Stomach (tissue), 9 donors: Measurements from ENCODE around the gene SMIM41. TPM values are rescaled to one million over a fixed set of nuclear protein-coding genes. Genes with fewer than 3 reads are reported as not detected.

Source experiments
- DNase-seq, 2 donors: peaks; one replicate each; pipeline versions ENCODE4 v3.0.0 to v3.0.0-alpha.2; 2013 to 2019
- H3K27ac ChIP-seq, 5 donors: fragments of 200-600 bp in 4 of 5; sonication (generic) in 4 of 5; one replicate each; pipeline ENCODE4 v1.5.1; 2013 to 2019; ENCODE audit warnings: mild to moderate bottlenecking in 1 of 5, moderate library complexity in 1 of 5
- H3K27me3 ChIP-seq, 3 donors: fragments of 200-600 bp; sonication (generic); one replicate each; pipeline ENCODE4 v1.5.1; 2017 to 2019; ENCODE audit warnings: mixed run types in 1 of 3
- H3K36me3 ChIP-seq, 4 donors: fragments of 200-600 bp; sonication (generic); 1 replicate in 3 of 4; 2 replicates in 1 of 4; pipeline ENCODE4 v1.5.1; 2016 to 2019
- H3K4me1 ChIP-seq, 4 donors: fragments of 200-600 bp; sonication (generic); one replicate each; pipeline ENCODE4 v1.5.1; 2016 to 2019
- H3K4me3 ChIP-seq, 4 donors: fragments of 200-600 bp; sonication (generic) in 3 of 4; one replicate each; pipeline ENCODE4 v1.5.1; 2016 to 2019; ENCODE audit warnings: mild to moderate bottlenecking in 1 of 4
- H3K9me3 ChIP-seq, 4 donors: fragments of 200-600 bp; sonication (generic); one replicate each; pipeline ENCODE4 v1.5.1; 2016 to 2019
- CTCF ChIP-seq, 7 experiments: fragments of 450-650 bp in 4 of 7; fragments of 200-600 bp in 3 of 7; sonication (generic) in 3 of 7; IDR thresholded peaks; one replicate each; pipeline ENCODE4 v1.5.1; 2016 to 2019; ENCODE audit warnings: antibody characterized with exemption in 7 of 7, control low read depth in 2 of 7, mild to moderate bottlenecking in 1 of 7
- EP300 ChIP-seq: sonication (generic); formaldehyde crosslinking; IDR thresholded peaks from one replicate; pipeline ENCODE4 v1.6.1; 2017; ENCODE audit warnings: antibody characterized with exemption
- POLR2A ChIP-seq, 4 donors: fragments of 450-650 bp; IDR thresholded peaks; one replicate each; pipeline ENCODE4 v1.6.1; 2016; ENCODE audit warnings: antibody characterized with exemption in 4 of 4, control low read depth in 2 of 4, mild to moderate bottlenecking in 1 of 4, moderate library complexity in 1 of 4
- POLR2AphosphoS5 ChIP-seq, 3 donors: sonication (generic); formaldehyde crosslinking; IDR thresholded peaks; one replicate each; pipeline ENCODE4 v1.6.1; 2016; ENCODE audit warnings: antibody characterized with exemption in 3 of 3
- WGBS, 5 donors: extraction: QIAGEN DNeasy Blood & Tissue Kit in 3 of 5; methylation state at CpG; one replicate each; pipeline versions ENCODE4 v1.1.5 to v1.1.7; 2013 to 2018; 5-methylcytosine and 5-hydroxymethylcytosine counted together
- intact Hi-C: fragments of 100-400 bp; cut with DNase I; formaldehyde crosslinking; loops from one replicate; pipeline ENCODE4 v1.15.1; 2023; ENCODE audit warnings: low total_unique reads
- polyA plus RNA-seq, 3 donors: library from polyadenylated mRNA; stranded (reverse); fragments of 200-250 nt; gene quantifications; one replicate each; pipeline ENCODE4 v1.2.3, GENCODE V29; 2013
- total RNA-seq, 5 donors: library from RNA; depleted of rRNA; stranded (reverse); fragments of >200 nt; gene quantifications; one replicate each; pipeline versions ENCODE4 v1.1.0 to v1.2.3, GENCODE V29; 2014 to 2016
- donor health status: healthy with polysubstance abuse.
- donor health status: Bipolar disorder and iron deficiency.
- donor health status: healthy.

SMIM41 gene
- total and polyA plus RNA-seq, 8 donors = 1.1 to 21.6 (median 6.5) TPM; not detected in 1

DNA sequence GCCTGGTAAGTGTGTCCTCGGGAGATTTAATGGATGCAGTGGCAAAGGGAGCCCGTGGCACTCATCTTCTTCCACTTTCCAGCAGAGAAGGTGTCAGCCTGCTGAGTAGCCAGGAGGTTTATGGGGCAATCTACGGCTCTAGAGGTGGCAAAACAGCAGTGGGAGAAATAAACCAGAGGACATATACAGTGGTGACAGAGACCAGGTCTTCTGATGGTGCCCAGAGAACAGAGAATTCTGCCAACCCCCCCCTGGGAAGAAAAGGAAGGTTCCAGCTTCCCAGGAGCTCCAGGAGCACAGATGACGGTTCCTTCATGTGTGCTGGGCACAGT lies 43.0 kb downstream of the SMIM41 start:
- Histone ChIP-seq H3K4me1 (peaks cover 18 to 53% (median 35%) of the 10 kb centered on the region in 4 donors), H3K9me3 (no peaks in the 10 kb centered on the region), H3K27me3 (peaks cover 0 to 44% (median 0%) of the 10 kb centered on the region in 3 donors), H3K4me3 (no peak overlapping the region), H3K27ac (no peak overlapping the region), H3K36me3 (no peaks in the 10 kb centered on the region)
- DNase-seq = no peak
- WGBS, 5 donors = 69 to 86% (median 77%) methylated on average over 4 of the region's 4 CpGs
- intact Hi-C loops = loop anchor here (5.0 kb wide), 1 partner anchor 95 kb away; no protein-coding TSS in a partner anchor
- TF ChIP-seq POLR2A (IDR thresholded peaks at IDR 0.05) (no peak), CTCF (IDR thresholded peaks at IDR 0.05) (no peak), EP300 (no peak), POLR2AphosphoS5 (IDR thresholded peaks at IDR 0.05) (no peak)

DNA sequence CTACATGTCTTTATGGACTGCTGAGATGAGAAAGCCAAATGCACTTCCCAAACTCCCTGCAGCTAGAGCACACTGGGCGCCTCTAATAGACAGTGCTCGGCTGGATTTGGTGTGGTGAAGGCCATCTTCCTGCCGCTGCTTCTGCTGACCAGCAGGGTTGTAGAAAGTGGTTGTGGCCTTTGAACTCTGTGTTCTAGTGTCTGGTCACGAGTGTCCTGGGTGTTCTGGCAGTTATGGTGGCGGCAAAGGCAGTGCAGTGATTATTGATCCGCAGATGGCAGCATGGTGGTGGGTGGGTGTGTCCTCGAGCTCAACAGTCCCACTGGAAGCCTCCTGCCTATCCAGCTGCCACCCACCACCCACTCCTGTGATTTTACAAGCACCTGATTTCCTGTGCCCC lies 43.4 kb downstream of the SMIM41 start:
- Histone ChIP-seq H3K36me3 (no peaks in the 10 kb centered on the region), H3K27ac (no peak overlapping the region), H3K9me3 (no peaks in the 10 kb centered on the region), H3K4me3 (no peak overlapping the region), H3K4me1 (peaks cover 18 to 53% (median 35%) of the 10 kb centered on the region in 4 donors), H3K27me3 (peaks cover 0 to 44% (median 0%) of the 10 kb centered on the region in 3 donors)
- no peak for TF ChIP-seq POLR2A (IDR thresholded peaks at IDR 0.05)
- intact Hi-C loops = loop anchor here (5.0 kb wide), 1 partner anchor 96 kb away; no protein-coding TSS in a partner anchor
- no peak for DNase-seq
- WGBS, 5 donors = 79 to 89% (median 87%) methylated on average over 7 of the region's 7 CpGs

DNA sequence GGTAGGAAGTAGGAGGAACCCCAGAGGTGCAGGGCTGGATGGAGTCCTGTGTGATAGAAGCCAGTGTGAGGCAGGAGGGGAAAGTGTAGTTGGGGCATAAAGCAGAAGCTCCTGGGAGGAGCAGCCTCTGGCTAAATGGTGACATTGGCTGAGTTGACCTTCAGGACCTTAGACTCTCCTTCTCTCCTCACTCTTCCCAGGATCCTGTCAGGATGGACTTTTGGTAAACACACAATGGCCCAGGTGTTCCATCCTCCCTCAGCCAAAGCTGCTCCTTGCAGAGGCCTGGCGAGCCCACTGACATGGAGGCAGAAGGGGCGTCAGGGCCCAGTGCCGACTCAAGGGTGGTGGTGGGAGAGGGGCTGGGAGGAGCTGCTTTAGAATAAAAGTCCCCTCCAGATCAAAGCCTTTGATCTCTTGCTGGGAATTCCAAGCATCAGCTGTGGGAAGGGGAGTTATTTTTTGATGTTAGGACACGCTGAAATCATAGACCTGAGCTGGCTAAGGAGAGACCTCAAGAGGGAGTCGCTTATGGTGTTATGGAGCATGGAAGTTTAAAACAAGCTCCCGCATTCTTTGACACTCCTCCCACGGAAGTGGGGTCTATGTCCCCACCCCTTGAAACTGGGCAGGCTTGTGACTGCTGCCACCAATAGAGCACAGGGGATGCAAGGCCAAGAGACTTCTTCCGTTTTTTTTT lies 44.1 kb downstream of the SMIM41 start:
- no peak for DNase-seq
- peaks cover 13 to 47% (median 32%) of the 10 kb centered on the region in 4 donors for H3K4me1 ChIP-seq
- TF ChIP-seq CTCF (IDR thresholded peaks at IDR 0.05) = no peak
- TF ChIP-seq POLR2AphosphoS5 (IDR thresholded peaks at IDR 0.05) = no peak
- no peak for TF ChIP-seq EP300
- TF ChIP-seq POLR2A (IDR thresholded peaks at IDR 0.05) = no peak
- H3K9me3 ChIP-seq = no peaks in the 10 kb centered on the region
- 70 to 82% (median 79%) methylated on average over 6 to 8 of the region's 8 CpGs for WGBS, 5 donors
- no peak overlapping the region for H3K4me3 ChIP-seq
- intact Hi-C loops = loop anchor here (5.0 kb wide), 1 partner anchor 96 kb away; no protein-coding TSS in a partner anchor
- peaks cover 0 to 43% (median 0%) of the 10 kb centered on the region in 3 donors for H3K27me3 ChIP-seq
- no peak overlapping the region for H3K27ac ChIP-seq
- no peaks in the 10 kb centered on the region for H3K36me3 ChIP-seq

DNA sequence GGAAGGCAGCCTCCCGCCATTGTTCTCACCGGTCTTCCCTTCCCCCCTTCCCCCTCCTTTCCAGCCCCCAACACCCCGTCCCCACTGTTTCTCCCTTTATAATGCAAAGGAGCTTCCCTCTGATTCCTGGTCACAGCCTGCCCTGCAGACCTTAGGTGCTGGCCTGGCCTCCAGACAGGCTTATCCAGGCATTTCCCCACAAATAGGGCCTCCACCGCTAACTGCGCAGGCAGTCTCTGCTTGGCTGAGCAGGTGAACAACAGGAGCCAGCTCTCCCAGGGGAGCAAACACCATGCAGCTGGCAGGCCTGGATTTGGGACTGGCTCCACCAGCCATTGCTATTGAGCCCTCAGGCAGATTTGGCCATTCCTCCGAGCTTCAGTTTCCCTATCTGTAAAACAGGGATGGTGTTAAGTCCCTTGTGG lies 46.0 kb downstream of the SMIM41 start:
- peak overlapping the region in 3 of 5 donors; percentile 33 to 57 (median 52) for H3K27ac ChIP-seq
- DNase-seq = no peak
- WGBS, 5 donors = 66 to 86% (median 73%) methylated on average over 4 to 6 of the region's 6 CpGs
- no peaks in the 10 kb centered on the region for H3K36me3 ChIP-seq
- no peak overlapping the region for H3K4me3 ChIP-seq
- TF ChIP-seq POLR2A (IDR thresholded peaks at IDR 0.05) (no peak), POLR2AphosphoS5 (IDR thresholded peaks at IDR 0.05) (no peak), CTCF (IDR thresholded peaks at IDR 0.05) (no peak), EP300 (no peak)
- H3K27me3 ChIP-seq = peaks cover 0 to 27% (median 0%) of the 10 kb centered on the region in 3 donors
- H3K4me1 ChIP-seq = peaks cover 4 to 32% (median 17%) of the 10 kb centered on the region in 4 donors
- no peaks in the 10 kb centered on the region for H3K9me3 ChIP-seq
- intact Hi-C loops = no loop called here
